Kidney (tissue), 14 donors: ENCODE measurements around the gene CPZ. TPM values are rescaled to one million over a fixed set of nuclear protein-coding genes. Genes with fewer than 3 reads are reported as not detected.

Source experiments
- DNase-seq, 5 donors: peaks; one replicate each; pipeline ENCODE4 v3.0.0-alpha.2; 2013 to 2020
- FAIRE-seq: peaks from 2 replicates; lab custom pipeline; 2012; peaks lifted over from hg19 to GRCh38; lab: Jason Lieb, UNC
- H3K27ac ChIP-seq, 2 donors: one replicate each; pipeline ENCODE4 v1.7.0; 2013; ENCODE audit warnings: low read depth in 2 of 2, low read length in 2 of 2, inconsistent platforms in 1 of 2
- H3K27me3 ChIP-seq: one replicate; pipeline ENCODE4 v1.7.1; 2013; ENCODE audit warnings: low read length, inconsistent platforms; ENCODE audit not compliant: control insufficient read depth, insufficient read depth
- H3K36me3 ChIP-seq, 3 donors: one replicate each; pipeline versions ENCODE4 v1.7.0 to v1.7.1; 2013; ENCODE audit warnings: low read length in 3 of 3, control low read depth in 1 of 3, inconsistent platforms in 1 of 3; ENCODE audit not compliant: insufficient read depth in 3 of 3, control insufficient read depth in 2 of 3
- H3K4me1 ChIP-seq, 3 donors: one replicate each; pipeline versions ENCODE4 v1.7.0 to v1.7.1; 2013; ENCODE audit warnings: low read length in 3 of 3, inconsistent platforms in 1 of 3, low read depth in 1 of 3; ENCODE audit not compliant: control insufficient read depth in 2 of 3, insufficient read depth in 2 of 3
- H3K4me3 ChIP-seq, 3 donors: one replicate each; pipeline versions ENCODE4 v1.7.0 to v1.8.1; 2013; ENCODE audit warnings: low read length in 3 of 3, control low read depth in 1 of 3, inconsistent platforms in 1 of 3
- H3K9ac ChIP-seq, 3 donors: one replicate each; pipeline versions ENCODE4 v1.7.0 to v1.7.1; 2013; ENCODE audit warnings: low read length in 3 of 3, control low read depth in 1 of 3, inconsistent platforms in 1 of 3
- H3K9me3 ChIP-seq, 3 donors: one replicate each; pipeline versions ENCODE4 v1.7.0 to v1.7.1; 2013; ENCODE audit warnings: low read length in 3 of 3, control low read depth in 1 of 3, inconsistent platforms in 1 of 3; ENCODE audit not compliant: control insufficient read depth in 2 of 3, insufficient read depth in 1 of 3
- intact Hi-C: fragments of 100-400 bp; cut with DNase I; formaldehyde crosslinking; loops from one replicate; pipeline ENCODE4 v1.11.1; 2022
- polyA plus RNA-seq: library from polyadenylated mRNA; stranded (reverse); fragments of 350-450 nt; fragmentation: Illumina TruSeq; extraction: RNeasy Lipid Tissue Mini Kit (QIAGEN cat#74804); gene quantifications from one replicate; pipeline ENCODE4 v1.2.3, GENCODE V29; 2014; ENCODE audit warnings: low read depth, low replicate concordance; ENCODE audit not compliant: insufficient read depth
- total RNA-seq: library from RNA; stranded (reverse); fragmentation: NEBNext Ultra II Directional; extraction: Animal tissue kit (Norgen Biotek cat#: 25700); gene quantifications from one replicate; pipeline ENCODE4 v1.2.1, GENCODE V29; 2021
- TF ChIP-seq, protein P1 (sequence below): IDR thresholded peaks from 3 replicates; pipeline ENCODE4 v1.5.1; 2012; ENCODE audit warnings: mild to moderate bottlenecking, moderate library complexity, borderline replicate concordance; ENCODE audit not compliant: insufficient read depth; ENCODE audit errors: extremely low read depth
- donor health status: control.
- donor health status: control.
- donor health status: control.
- donor health status: control.
- donor health status: control.
- donor health status: DM: yes; HTN: yes; CAD: no.
- donor health status: Normal renal cell carcinoma (clear cell type).

The CPZ gene
- total and polyA plus RNA-seq, 2 donors from 2014 or later = 1.2 to 2.6 TPM

DNA sequence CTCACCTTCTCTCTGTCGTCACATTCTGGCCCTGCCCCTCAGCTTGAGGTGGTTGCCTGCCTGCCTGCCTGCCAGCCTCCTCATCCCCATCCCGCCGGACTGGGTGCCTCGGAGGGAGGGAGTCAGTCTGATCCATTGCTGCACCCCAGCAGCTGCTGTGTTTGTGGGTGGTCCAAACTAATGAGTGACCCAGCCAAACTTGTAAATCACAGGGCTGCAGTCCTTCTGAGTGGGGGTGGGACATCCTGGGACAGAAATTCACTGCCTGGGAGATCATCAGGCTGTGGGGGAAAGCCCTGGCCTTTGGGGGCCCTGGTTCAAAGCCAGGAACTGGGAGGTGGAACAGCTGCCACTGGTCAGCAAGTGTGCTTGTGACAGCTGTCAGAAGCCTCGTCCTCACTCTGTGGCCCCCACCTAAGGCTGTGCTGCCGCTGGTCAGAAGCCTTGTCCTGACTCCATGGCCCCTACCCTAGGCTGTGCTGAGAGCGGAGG is 6.8 kb upstream of the CPZ start:
- TF ChIP-seq, protein P1, sequence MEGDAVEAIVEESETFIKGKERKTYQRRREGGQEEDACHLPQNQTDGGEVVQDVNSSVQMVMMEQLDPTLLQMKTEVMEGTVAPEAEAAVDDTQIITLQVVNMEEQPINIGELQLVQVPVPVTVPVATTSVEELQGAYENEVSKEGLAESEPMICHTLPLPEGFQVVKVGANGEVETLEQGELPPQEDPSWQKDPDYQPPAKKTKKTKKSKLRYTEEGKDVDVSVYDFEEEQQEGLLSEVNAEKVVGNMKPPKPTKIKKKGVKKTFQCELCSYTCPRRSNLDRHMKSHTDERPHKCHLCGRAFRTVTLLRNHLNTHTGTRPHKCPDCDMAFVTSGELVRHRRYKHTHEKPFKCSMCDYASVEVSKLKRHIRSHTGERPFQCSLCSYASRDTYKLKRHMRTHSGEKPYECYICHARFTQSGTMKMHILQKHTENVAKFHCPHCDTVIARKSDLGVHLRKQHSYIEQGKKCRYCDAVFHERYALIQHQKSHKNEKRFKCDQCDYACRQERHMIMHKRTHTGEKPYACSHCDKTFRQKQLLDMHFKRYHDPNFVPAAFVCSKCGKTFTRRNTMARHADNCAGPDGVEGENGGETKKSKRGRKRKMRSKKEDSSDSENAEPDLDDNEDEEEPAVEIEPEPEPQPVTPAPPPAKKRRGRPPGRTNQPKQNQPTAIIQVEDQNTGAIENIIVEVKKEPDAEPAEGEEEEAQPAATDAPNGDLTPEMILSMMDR = no peak
- Histone ChIP-seq H3K9me3 (no peaks in the 10 kb centered on the region), H3K27ac (no peak overlapping the region), H3K27me3 (no peaks in the 10 kb centered on the region), H3K9ac (no peak overlapping the region), H3K4me3 (no peak overlapping the region), H3K4me1 (peaks cover 0 to 2% (median 0%) of the 10 kb centered on the region in 3 donors), H3K36me3 (no peaks in the 10 kb centered on the region)
- intact Hi-C loops = no loop called here
- no peak for FAIRE-seq
- DNase-seq = peak; percentile 52 to 89 (median 67)

GRCh38 chr4:8586246-8586645 is 6.3 kb upstream of the CPZ start:
- Histone ChIP-seq H3K4me3 (no peak overlapping the region), H3K36me3 (no peaks in the 10 kb centered on the region), H3K27me3 (no peaks in the 10 kb centered on the region), H3K9me3 (no peaks in the 10 kb centered on the region), H3K4me1 (peaks cover 0 to 2% (median 0%) of the 10 kb centered on the region in 3 donors), H3K9ac (no peak overlapping the region), H3K27ac (no peak overlapping the region)
- DNase-seq (peak in 2 of 5 donors; percentile 26 to 41), FAIRE-seq (no peak)
- TF ChIP-seq, protein P1 = no peak
- intact Hi-C loops = no loop called here

DNA sequence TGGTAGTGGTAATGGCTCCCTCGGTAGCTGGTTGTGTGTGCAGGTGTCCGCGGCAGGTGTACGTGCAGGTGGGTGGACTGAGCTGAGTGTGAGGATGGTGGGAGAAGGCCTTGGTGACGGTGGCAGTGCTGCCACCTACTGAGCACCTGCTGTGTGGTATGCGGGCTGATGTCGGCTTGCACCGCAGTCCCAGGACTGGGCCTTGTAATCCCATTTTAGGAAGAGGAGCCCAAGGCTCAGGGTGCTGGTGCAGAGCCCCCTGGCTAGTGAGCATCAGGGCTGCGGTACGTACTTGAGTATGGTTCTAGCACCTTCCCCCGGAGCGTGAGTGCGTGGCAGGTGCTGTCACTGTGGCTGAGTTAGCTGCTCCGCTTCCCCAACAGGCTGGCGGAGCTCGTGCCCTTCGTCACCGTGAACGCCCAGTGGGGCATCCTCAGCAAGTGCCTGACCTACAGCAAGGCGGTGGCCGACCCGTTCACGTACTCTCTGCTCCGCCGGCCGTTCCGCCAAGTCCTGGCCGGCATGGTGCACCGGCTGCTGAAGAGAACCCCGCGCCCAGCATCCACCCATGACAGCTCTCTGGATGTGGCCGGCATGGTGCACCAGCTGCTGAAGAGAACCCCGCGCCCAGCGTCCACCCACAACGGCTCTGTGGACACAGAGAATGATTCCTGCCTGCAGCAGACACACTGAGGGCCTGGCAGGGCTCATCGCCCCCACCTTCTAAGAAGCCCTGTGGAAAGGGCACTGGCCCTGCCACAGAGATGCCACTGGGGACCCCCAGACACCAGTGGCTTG is 5.7 kb upstream of the CPZ start:
- Histone ChIP-seq H3K36me3 (no peaks in the 10 kb centered on the region), H3K4me1 (peaks cover 0 to 2% (median 0%) of the 10 kb centered on the region in 3 donors), H3K27me3 (no peaks in the 10 kb centered on the region), H3K9ac (no peak overlapping the region), H3K4me3 (no peak overlapping the region), H3K27ac (no peak overlapping the region), H3K9me3 (no peaks in the 10 kb centered on the region)
- TF ChIP-seq, protein P1 = no peak
- no peak for FAIRE-seq
- DNase-seq = peak in 4 of 5 donors; percentile 46 to 66 (median 48)
- intact Hi-C loops = no loop called here
